Measurements from ENCODE around the gene CDK6.

- TF ChIP-seq POLR2AphosphoS5 (IDR thresholded peaks at IDR 0.05): no peak
- TF ChIP-seq, protein P1, sequence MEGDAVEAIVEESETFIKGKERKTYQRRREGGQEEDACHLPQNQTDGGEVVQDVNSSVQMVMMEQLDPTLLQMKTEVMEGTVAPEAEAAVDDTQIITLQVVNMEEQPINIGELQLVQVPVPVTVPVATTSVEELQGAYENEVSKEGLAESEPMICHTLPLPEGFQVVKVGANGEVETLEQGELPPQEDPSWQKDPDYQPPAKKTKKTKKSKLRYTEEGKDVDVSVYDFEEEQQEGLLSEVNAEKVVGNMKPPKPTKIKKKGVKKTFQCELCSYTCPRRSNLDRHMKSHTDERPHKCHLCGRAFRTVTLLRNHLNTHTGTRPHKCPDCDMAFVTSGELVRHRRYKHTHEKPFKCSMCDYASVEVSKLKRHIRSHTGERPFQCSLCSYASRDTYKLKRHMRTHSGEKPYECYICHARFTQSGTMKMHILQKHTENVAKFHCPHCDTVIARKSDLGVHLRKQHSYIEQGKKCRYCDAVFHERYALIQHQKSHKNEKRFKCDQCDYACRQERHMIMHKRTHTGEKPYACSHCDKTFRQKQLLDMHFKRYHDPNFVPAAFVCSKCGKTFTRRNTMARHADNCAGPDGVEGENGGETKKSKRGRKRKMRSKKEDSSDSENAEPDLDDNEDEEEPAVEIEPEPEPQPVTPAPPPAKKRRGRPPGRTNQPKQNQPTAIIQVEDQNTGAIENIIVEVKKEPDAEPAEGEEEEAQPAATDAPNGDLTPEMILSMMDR (IDR thresholded peaks at IDR 0.05 in 8 of 11, conservative IDR thresholded peaks at IDR 0.05 in 3 of 11): no peak
Measured at GRCh38 chr7:92668564-92668963, 167.8 kb downstream of the CDK6 start.

Data from spleen (tissue), 7 donors.